Testis (tissue), 2 donors: ENCODE measurements around the gene SLAMF1.

Experiments
- POLR2A ChIP-seq: fragments of 450-650 bp; IDR thresholded peaks from one replicate; pipeline ENCODE4 v1.6.1; 2017; ENCODE audit warnings: antibody characterized with exemption, mild to moderate bottlenecking, moderate library complexity
- TF ChIP-seq, protein P1 (sequence below), 3 experiments: fragments of 450-650 bp in 2 of 3; fragments of 200-600 bp in 1 of 3; sonication (generic) in 1 of 3; IDR thresholded peaks; one replicate each; pipeline ENCODE4 v1.5.1; 2016 to 2019; ENCODE audit warnings: antibody characterized with exemption in 3 of 3, mild to moderate bottlenecking in 2 of 3, moderate library complexity in 1 of 3

DNA sequence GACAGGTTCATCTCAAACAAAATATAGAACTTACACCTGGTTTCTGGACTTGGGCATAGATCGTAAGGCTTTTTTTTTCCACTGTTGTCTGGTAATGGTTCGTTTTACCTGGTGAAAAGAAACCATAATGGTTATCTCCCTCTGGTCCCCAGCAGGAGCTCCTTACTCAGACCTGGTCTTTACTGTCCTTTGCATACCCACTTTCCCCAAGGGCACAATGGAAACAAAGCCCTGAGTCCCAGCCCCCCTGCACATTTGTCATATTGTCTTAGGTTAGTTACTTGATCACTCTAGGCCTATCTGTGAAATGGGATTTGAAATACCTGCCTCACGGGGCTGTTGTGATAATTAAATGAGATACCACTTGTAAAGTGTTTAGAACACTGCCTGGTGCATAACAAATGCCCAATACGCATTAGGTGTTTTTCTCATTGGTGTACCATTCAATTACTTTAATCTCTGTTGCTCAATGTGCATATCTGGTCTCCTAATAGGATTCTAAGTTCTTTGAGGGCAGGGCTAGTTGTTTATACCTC, 27.0 kb downstream of the SLAMF1 start:
- TF ChIP-seq, protein P1, sequence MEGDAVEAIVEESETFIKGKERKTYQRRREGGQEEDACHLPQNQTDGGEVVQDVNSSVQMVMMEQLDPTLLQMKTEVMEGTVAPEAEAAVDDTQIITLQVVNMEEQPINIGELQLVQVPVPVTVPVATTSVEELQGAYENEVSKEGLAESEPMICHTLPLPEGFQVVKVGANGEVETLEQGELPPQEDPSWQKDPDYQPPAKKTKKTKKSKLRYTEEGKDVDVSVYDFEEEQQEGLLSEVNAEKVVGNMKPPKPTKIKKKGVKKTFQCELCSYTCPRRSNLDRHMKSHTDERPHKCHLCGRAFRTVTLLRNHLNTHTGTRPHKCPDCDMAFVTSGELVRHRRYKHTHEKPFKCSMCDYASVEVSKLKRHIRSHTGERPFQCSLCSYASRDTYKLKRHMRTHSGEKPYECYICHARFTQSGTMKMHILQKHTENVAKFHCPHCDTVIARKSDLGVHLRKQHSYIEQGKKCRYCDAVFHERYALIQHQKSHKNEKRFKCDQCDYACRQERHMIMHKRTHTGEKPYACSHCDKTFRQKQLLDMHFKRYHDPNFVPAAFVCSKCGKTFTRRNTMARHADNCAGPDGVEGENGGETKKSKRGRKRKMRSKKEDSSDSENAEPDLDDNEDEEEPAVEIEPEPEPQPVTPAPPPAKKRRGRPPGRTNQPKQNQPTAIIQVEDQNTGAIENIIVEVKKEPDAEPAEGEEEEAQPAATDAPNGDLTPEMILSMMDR (IDR thresholded peaks at IDR 0.05), result no peak
- no peak for TF ChIP-seq POLR2A
